Left ventricle myocardium inferior (tissue), 1 donor: Measurements from ENCODE around the gene ZSWIM3. TPM values are rescaled to one million over a fixed set of nuclear protein-coding genes. Genes with fewer than 3 reads are reported as not detected.
A peak's percentile ranks its signal among the peaks of the same experiment; 100 is the strongest.

Source experiments
- DNase-seq: peaks from one replicate; pipeline ENCODE4 v3.0.0-alpha.2; 2020
- H3K27ac ChIP-seq: fragments of 200-600 bp; replicated peaks from 2 replicates; pipeline ENCODE4 v1.8.0; 2021
- H3K27me3 ChIP-seq: fragments of 200-600 bp; 2 replicates; pipeline ENCODE4 v1.8.0; 2021; ENCODE audit warnings: low read depth
- H3K36me3 ChIP-seq: fragments of 200-600 bp; 2 replicates; pipeline ENCODE4 v1.8.0; 2021
- H3K4me1 ChIP-seq: fragments of 200-600 bp; 2 replicates; pipeline ENCODE4 v1.8.0; 2021
- H3K4me3 ChIP-seq: fragments of 200-600 bp; 2 replicates; pipeline ENCODE4 v1.8.0; 2021; ENCODE audit warnings: mild to moderate bottlenecking, moderate library complexity
- H3K9me3 ChIP-seq: fragments of 200-600 bp; replicated peaks from 2 replicates; pipeline ENCODE4 v1.8.0; 2021
- CTCF ChIP-seq: fragments of 200-600 bp; IDR thresholded peaks from 2 replicates; pipeline ENCODE4 v1.8.0; 2021; ENCODE audit warnings: antibody characterized with exemption, mild to moderate bottlenecking, borderline replicate concordance
- intact Hi-C: fragments of 100-400 bp; cut with micrococcal nuclease; formaldehyde crosslinking; loops from one replicate; pipeline ENCODE4 v1.11.0; 2022
- total RNA-seq: library from RNA; stranded (reverse); fragmentation: NEBNext Ultra II Directional; extraction: Animal tissue kit (Norgen Biotek cat#: 25700); gene quantifications from one replicate; pipeline ENCODE4 v1.2.1, GENCODE V29; 2021
- donor health status: DM: no; HTN: yes; CAD: no; lungs with severe emphysema.

The ZSWIM3 gene
- total RNA-seq, 1 donor from 2014 or later: 2.0 TPM

- peak overlapping the region; percentile 96 for H3K27ac ChIP-seq
- DNase-seq: peak; percentile 79
- H3K36me3 ChIP-seq: peaks cover 23% of the 10 kb centered on the region
- no peak for TF ChIP-seq CTCF
- H3K4me1 ChIP-seq: peaks cover 51% of the 10 kb centered on the region
- H3K9me3 ChIP-seq: no peaks in the 10 kb centered on the region
- intact Hi-C loops: no loop called here
- H3K27me3 ChIP-seq: no peaks in the 10 kb centered on the region
- H3K4me3 ChIP-seq: peak overlapping the region; percentile 89
Observed at GRCh38 chr20:45833883-45834796, 23.3 kb upstream of the ZSWIM3 start.

- H3K27ac ChIP-seq: peak overlapping the region; percentile 96
- TF ChIP-seq CTCF: no peak
- DNase-seq: no peak
- peaks cover 51% of the 10 kb centered on the region for H3K4me1 ChIP-seq
- H3K36me3 ChIP-seq: peaks cover 29% of the 10 kb centered on the region
- peak overlapping the region; percentile 89 for H3K4me3 ChIP-seq
- intact Hi-C loops: no loop called here
- H3K9me3 ChIP-seq: no peaks in the 10 kb centered on the region
- H3K27me3 ChIP-seq: no peaks in the 10 kb centered on the region
Observed at GRCh38 chr20:45834797-45835161, 22.6 kb upstream of the ZSWIM3 start.

GRCh38 chr20:45835329-45835765 lies 22.1 kb upstream of the ZSWIM3 start:
- Histone ChIP-seq H3K9me3 (no peaks in the 10 kb centered on the region), H3K4me3 (peak overlapping the region; percentile 89), H3K27ac (peak overlapping the region; percentile 96), H3K27me3 (no peaks in the 10 kb centered on the region), H3K36me3 (peaks cover 35% of the 10 kb centered on the region), H3K4me1 (peaks cover 51% of the 10 kb centered on the region)
- TF ChIP-seq CTCF: no peak
- intact Hi-C loops: no loop called here
- no peak for DNase-seq

- H3K27ac ChIP-seq: peak overlapping the region; percentile 96
- peak overlapping the region; percentile 89 for H3K4me3 ChIP-seq
- TF ChIP-seq CTCF: no peak
- DNase-seq: peak; percentile 57
- intact Hi-C loops: no loop called here
- H3K36me3 ChIP-seq: peaks cover 40% of the 10 kb centered on the region
- H3K27me3 ChIP-seq: no peaks in the 10 kb centered on the region
- H3K9me3 ChIP-seq: no peaks in the 10 kb centered on the region
- peaks cover 54% of the 10 kb centered on the region for H3K4me1 ChIP-seq
Observed at GRCh38 chr20:45835825-45836224, 21.6 kb upstream of the ZSWIM3 start.

GRCh38 chr20:45836841-45837240 lies 20.6 kb upstream of the ZSWIM3 start:
- Histone ChIP-seq H3K9me3 (no peaks in the 10 kb centered on the region), H3K4me1 (peaks cover 64% of the 10 kb centered on the region), H3K27me3 (no peaks in the 10 kb centered on the region), H3K4me3 (peak overlapping the region; percentile 11), H3K27ac (peak overlapping the region; percentile 96), H3K36me3 (peaks cover 50% of the 10 kb centered on the region)
- intact Hi-C loops: no loop called here
- TF ChIP-seq CTCF: no peak
- DNase-seq: no peak
